NK-92 (cell line): ENCODE data around the gene STXBP1.

Source experiments
- DNase-seq: peaks from one replicate; lab custom pipeline; 2025; ENCODE audit not compliant: unreplicated experiment; lab: John Stamatoyannopoulos, UW

Gene STXBP1

GRCh38 chr9:127611899-127612790 is at the start of gene STXBP1:
TSS of gene STXBP1 (plus strand) at chr9:127612277. CDS start at chr9:127612404, 127 bp downstream.
- peak; percentile 22 for DNase-seq

GRCh38 chr9:127562279-127562796 is 49.7 kb upstream of the STXBP1 start:
- DNase-seq, result no peak

GRCh38 chr9:127562841-127563401 is 49.2 kb upstream of the STXBP1 start:
- DNase-seq, result no peak

- no peak for DNase-seq
Observed at GRCh38 chr9:127563579-127563978, 48.5 kb upstream of the STXBP1 start.

- DNase-seq, result no peak
Observed at GRCh38 chr9:127565231-127565630, 46.8 kb upstream of the STXBP1 start.

- no peak for DNase-seq
Observed at GRCh38 chr9:127566351-127567001, 45.6 kb upstream of the STXBP1 start.

GRCh38 chr9:127567035-127567729 is 44.9 kb upstream of the STXBP1 start:
- DNase-seq, result no peak

- no peak for DNase-seq
Observed at GRCh38 chr9:127567730-127568617, 44.1 kb upstream of the STXBP1 start.

- no peak for DNase-seq
Observed at GRCh38 chr9:127568618-127568970, 43.5 kb upstream of the STXBP1 start.

GRCh38 chr9:127568971-127569885 is 42.8 kb upstream of the STXBP1 start:
- DNase-seq, result no peak

- no peak for DNase-seq
Observed at GRCh38 chr9:127569886-127570401, 42.1 kb upstream of the STXBP1 start.

- DNase-seq, result no peak
Observed at GRCh38 chr9:127570533-127571111, 41.5 kb upstream of the STXBP1 start.

GRCh38 chr9:127571971-127572370 is 40.1 kb upstream of the STXBP1 start:
- no peak for DNase-seq

GRCh38 chr9:127572961-127573721 is 38.9 kb upstream of the STXBP1 start:
- DNase-seq, result no peak

GRCh38 chr9:127574072-127574993 is 37.7 kb upstream of the STXBP1 start:
- no peak for DNase-seq

- DNase-seq, result no peak
Observed at GRCh38 chr9:127575875-127576778, 36.0 kb upstream of the STXBP1 start.
